Measurements from ENCODE around the gene ZSWIM9. TPM values are rescaled to one million over a fixed set of nuclear protein-coding genes. Genes with fewer than 3 reads are reported as not detected.

The ZSWIM9 gene
- total RNA-seq, 4 donors from 2014 or later, result 0.59 to 13.2 (median 4.2) TPM

DNA sequence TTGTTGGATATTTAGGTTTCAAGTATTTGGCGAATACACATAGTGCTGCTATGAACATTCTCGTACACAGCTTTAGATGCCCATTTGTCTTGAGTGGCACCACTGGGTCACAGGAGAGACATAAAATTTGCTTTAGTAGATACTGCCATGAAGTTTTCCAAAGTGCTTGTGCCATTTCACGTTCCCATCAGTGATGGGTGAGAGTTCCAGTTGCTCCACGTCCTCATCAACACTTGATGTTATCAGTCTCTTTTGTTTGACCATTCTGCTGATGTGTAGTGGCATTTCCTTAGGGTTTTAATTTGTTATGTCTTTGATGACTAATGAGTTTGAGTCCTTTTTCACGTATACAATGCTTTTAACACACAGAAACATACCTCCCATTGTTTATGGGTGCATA lies 11.0 kb downstream of the ZSWIM9 start:
- TF ChIP-seq POLR2A (IDR thresholded peaks at IDR 0.05), result no peak
- no peak for TF ChIP-seq CTCF (IDR thresholded peaks at IDR 0.05)
- Histone ChIP-seq H3K36me3 (no peaks in the 10 kb centered on the region), H3K9me3 (no peaks in the 10 kb centered on the region), H3K27me3 (no peaks in the 10 kb centered on the region), H3K4me3 (no peak overlapping the region), H3K27ac (no peak overlapping the region), H3K4me1 (no peaks in the 10 kb centered on the region)
- no peak for DNase-seq
- intact Hi-C loops (cut with DNase I; ENCODE audit: low total_unique reads), result no loop called here

DNA sequence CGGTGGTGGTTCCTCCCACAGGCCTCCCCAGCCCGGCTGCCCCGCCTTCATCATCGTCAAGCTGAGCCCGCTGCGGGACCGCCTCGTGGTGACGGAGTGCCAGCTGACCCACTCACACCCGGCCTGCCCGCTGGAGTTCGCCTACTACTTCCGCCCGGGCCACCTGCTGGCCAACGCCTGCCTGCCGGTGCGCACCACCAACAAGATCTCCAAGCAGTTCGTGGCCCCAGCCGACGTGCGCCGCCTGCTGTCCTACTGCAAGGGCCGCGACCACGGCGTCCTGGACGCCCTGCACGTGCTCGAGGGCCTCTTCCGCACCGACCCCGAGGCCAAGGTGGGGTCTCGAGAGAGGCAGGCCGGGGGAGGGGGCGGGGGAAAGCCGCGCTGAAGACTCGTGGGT lies 12.0 kb downstream of the ZSWIM9 start:
- no peak overlapping the region for H3K27ac ChIP-seq
- H3K4me1 ChIP-seq, result no peaks in the 10 kb centered on the region
- TF ChIP-seq POLR2A (IDR thresholded peaks at IDR 0.05) (no peak), CTCF (IDR thresholded peaks at IDR 0.05) (no peak)
- H3K9me3 ChIP-seq, result no peaks in the 10 kb centered on the region
- no peaks in the 10 kb centered on the region for H3K27me3 ChIP-seq
- no peak for DNase-seq
- intact Hi-C loops (cut with DNase I; ENCODE audit: low total_unique reads), result no loop called here
- no peaks in the 10 kb centered on the region for H3K36me3 ChIP-seq
- no peak overlapping the region for H3K4me3 ChIP-seq

DNA sequence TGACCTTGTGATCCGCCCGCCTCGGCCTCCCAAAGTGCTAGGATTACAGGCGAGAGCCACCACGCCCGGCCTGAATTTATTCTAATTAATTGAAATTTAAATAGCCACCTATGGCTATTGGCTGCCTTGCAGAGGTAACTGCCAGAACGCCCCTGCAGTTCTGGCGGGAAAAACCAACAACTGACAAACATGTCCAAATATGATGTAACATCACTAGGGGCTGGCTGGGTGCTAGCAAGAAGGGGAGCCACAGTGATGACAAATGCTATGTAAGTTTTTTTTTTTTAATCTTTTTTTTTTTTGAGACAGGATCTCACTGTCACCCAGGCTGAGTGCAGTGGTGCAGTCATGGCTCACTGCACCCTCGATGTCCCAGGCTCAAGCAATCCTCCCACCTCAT lies 12.9 kb downstream of the ZSWIM9 start:
- TF ChIP-seq POLR2A (IDR thresholded peaks at IDR 0.05) (no peak), CTCF (IDR thresholded peaks at IDR 0.05) (no peak)
- H3K9me3 ChIP-seq, result no peaks in the 10 kb centered on the region
- no peak overlapping the region for H3K4me3 ChIP-seq
- no peaks in the 10 kb centered on the region for H3K27me3 ChIP-seq
- DNase-seq, result no peak
- intact Hi-C loops (cut with DNase I; ENCODE audit: low total_unique reads), result no loop called here
- H3K4me1 ChIP-seq, result no peaks in the 10 kb centered on the region
- no peak overlapping the region for H3K27ac ChIP-seq
- no peaks in the 10 kb centered on the region for H3K36me3 ChIP-seq

DNA sequence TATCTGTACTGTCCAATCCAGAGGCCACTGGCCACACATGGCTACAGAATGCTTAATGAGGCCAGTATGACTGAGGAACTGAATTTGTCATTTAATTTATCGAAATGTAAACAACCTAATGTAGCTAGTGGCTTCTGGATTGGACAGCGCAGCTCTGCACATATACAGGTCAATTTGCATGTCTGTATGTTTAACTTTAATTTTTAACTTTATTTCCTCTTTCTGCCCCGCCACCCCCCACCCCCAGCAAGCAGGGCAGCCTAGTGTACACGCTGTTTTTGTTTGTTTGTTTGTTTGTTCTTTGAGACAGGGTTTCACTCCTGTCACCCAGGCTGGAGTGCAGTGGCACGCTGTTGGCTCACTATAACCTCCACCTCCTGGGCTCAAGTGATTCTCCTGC lies 15.5 kb downstream of the ZSWIM9 start:
- TF ChIP-seq CTCF (IDR thresholded peaks at IDR 0.05) (no peak), POLR2A (IDR thresholded peaks at IDR 0.05) (no peak)
- no peaks in the 10 kb centered on the region for H3K36me3 ChIP-seq
- no peak overlapping the region for H3K4me3 ChIP-seq
- no peaks in the 10 kb centered on the region for H3K9me3 ChIP-seq
- H3K4me1 ChIP-seq, result no peaks in the 10 kb centered on the region
- no peaks in the 10 kb centered on the region for H3K27me3 ChIP-seq
- no peak for DNase-seq
- intact Hi-C loops (cut with DNase I; ENCODE audit: low total_unique reads), result no loop called here
- no peak overlapping the region for H3K27ac ChIP-seq

- intact Hi-C loops (cut with DNase I; ENCODE audit: low total_unique reads), result no loop called here
- no peak for DNase-seq
- TF ChIP-seq POLR2A (IDR thresholded peaks at IDR 0.05) (no peak), CTCF (IDR thresholded peaks at IDR 0.05) (no peak)
- Histone ChIP-seq H3K4me1 (no peaks in the 10 kb centered on the region), H3K9me3 (no peaks in the 10 kb centered on the region), H3K4me3 (no peak overlapping the region), H3K27me3 (no peaks in the 10 kb centered on the region), H3K27ac (no peak overlapping the region), H3K36me3 (no peaks in the 10 kb centered on the region)
Measured at GRCh38 chr19:48186541-48186991, 16.1 kb downstream of the ZSWIM9 start.
